Measurements from ENCODE around the gene TPPP.

TPPP gene

GRCh38 chr5:612498-613424 is 80.4 kb downstream of the TPPP start:
- Histone ChIP-seq H3K79me2 (ENCODE audit: control insufficient read depth, low read length) (peaks cover 56% of the 10 kb centered on the region), H3K4me3 (ENCODE audit: low read length) (peak overlapping the region; percentile 87), H3K27me3 (ENCODE audit: control insufficient read depth, low read length) (no peaks in the 10 kb centered on the region; the same call in 1 of the 2 replicates), H4K20me1 (ENCODE audit: control insufficient read depth, insufficient read depth, low read depth, low read length) (0 out of 2 replicates have a peak, but pooled peaks cover 3% of the 10 kb centered on the region), H3K36me3 (ENCODE audit: control insufficient read depth, low read length) (peaks cover 47% of the 10 kb centered on the region), H3K27ac (ENCODE audit: low read depth, low read length) (peak overlapping the region; percentile 3; the same call in 1 of the 2 replicates), H3K9me3 (ENCODE audit: control insufficient read depth, insufficient read depth, low read length) (peaks cover 22% of the 10 kb centered on the region), H3K4me1 (ENCODE audit: control insufficient read depth, low read length) (peaks cover 25% of the 10 kb centered on the region), H3K9me2 (replicated peaks; ENCODE audit: control insufficient read depth, low read length) (no peaks in the 10 kb centered on the region), H3K4me2 (ENCODE audit: low read length) (peak overlapping the region; percentile 83), H3F3A (ENCODE audit: control insufficient read depth, insufficient read depth) (no peaks in the 10 kb centered on the region; the same call in 1 of the 2 replicates)
- TF ChIP-seq CTCF (IDR thresholded peaks at IDR 0.05; ENCODE audit: low read depth, low read length, poor library complexity, severe bottlenecking) (no peak), EZH2phosphoT487 (IDR thresholded peaks at IDR 0.05; ENCODE audit: borderline replicate concordance, low read length) (no peak)

- Histone ChIP-seq H3K9me3 (ENCODE audit: control insufficient read depth, insufficient read depth, low read length) (peaks cover 22% of the 10 kb centered on the region), H4K20me1 (ENCODE audit: control insufficient read depth, insufficient read depth, low read depth, low read length) (peaks cover 7% of the 10 kb centered on the region; the same call in 1 of the 2 replicates), H3K9me2 (replicated peaks; ENCODE audit: control insufficient read depth, low read length) (no peaks in the 10 kb centered on the region), H3K4me3 (ENCODE audit: low read length) (peak within 1 kb of the TSS; percentile 87), H3K4me2 (ENCODE audit: low read length) (peak within 1 kb of the TSS; percentile 83), H3F3A (ENCODE audit: control insufficient read depth, insufficient read depth) (no peaks in the 10 kb centered on the region; the same call in 1 of the 2 replicates), H3K27ac (ENCODE audit: low read depth, low read length) (peak within 1 kb of the TSS; percentile 3; the same call in 1 of the 2 replicates), H3K79me2 (ENCODE audit: control insufficient read depth, low read length) (peaks cover 47% of the 10 kb centered on the region), H3K36me3 (ENCODE audit: control insufficient read depth, low read length) (peaks cover 39% of the 10 kb centered on the region), H3K27me3 (ENCODE audit: control insufficient read depth, low read length) (no peaks in the 10 kb centered on the region; the same call in 1 of the 2 replicates), H3K4me1 (ENCODE audit: control insufficient read depth, low read length) (peaks cover 33% of the 10 kb centered on the region)
- no peak for TF ChIP-seq EZH2phosphoT487 (IDR thresholded peaks at IDR 0.05; ENCODE audit: borderline replicate concordance, low read length)
- no peak for TF ChIP-seq CTCF (IDR thresholded peaks at IDR 0.05; ENCODE audit: low read depth, low read length, poor library complexity, severe bottlenecking)
Observed at GRCh38 chr5:611731-612486, 81.2 kb downstream of the TPPP start, which contains the start of gene CEP72. Gene CEP72 (plus strand): TSS chr5:612340. CDS start chr5:612362, 22 bp downstream.

- Histone ChIP-seq H3F3A (ENCODE audit: control insufficient read depth, insufficient read depth) (no peaks in the 10 kb centered on the region; the same call in 1 of the 2 replicates), H3K9me3 (ENCODE audit: control insufficient read depth, insufficient read depth, low read length) (peaks cover 22% of the 10 kb centered on the region), H3K27me3 (ENCODE audit: control insufficient read depth, low read length) (no peaks in the 10 kb centered on the region; the same call in 1 of the 2 replicates), H4K20me1 (ENCODE audit: control insufficient read depth, insufficient read depth, low read depth, low read length) (peaks cover 4% of the 10 kb centered on the region; the same call in 1 of the 2 replicates), H3K79me2 (ENCODE audit: control insufficient read depth, low read length) (peaks cover 39% of the 10 kb centered on the region), H3K4me3 (ENCODE audit: low read length) (peak overlapping the region; percentile 87), H3K36me3 (ENCODE audit: control insufficient read depth, low read length) (peaks cover 30% of the 10 kb centered on the region), H3K27ac (ENCODE audit: low read depth, low read length) (no peak overlapping the region), H3K9me2 (replicated peaks; ENCODE audit: control insufficient read depth, low read length) (no peaks in the 10 kb centered on the region), H3K4me1 (ENCODE audit: control insufficient read depth, low read length) (peaks cover 33% of the 10 kb centered on the region), H3K4me2 (ENCODE audit: low read length) (peak overlapping the region; percentile 83)
- TF ChIP-seq EZH2phosphoT487 (IDR thresholded peaks at IDR 0.05; ENCODE audit: borderline replicate concordance, low read length) (no peak), CTCF (IDR thresholded peaks at IDR 0.05; ENCODE audit: low read depth, low read length, poor library complexity, severe bottlenecking) (no peak)
Observed at GRCh38 chr5:610744-611730, 82.1 kb downstream of the TPPP start.

All from DOHH2 (cell line).